K562 (cell line): Measurements from ENCODE around the gene LIMS2. TPM values are rescaled to one million over a fixed set of nuclear protein-coding genes. Genes with fewer than 3 reads are reported as not detected.
A peak's percentile ranks its signal among the peaks of the same experiment; 100 is the strongest.

Experiments used
- ATAC-seq: fragments of 200-7000 bp; cut with Tn5 transposase; 3 replicates; pipeline ENCODE4 v1.9.1; 2020; ENCODE audit warnings: moderate library complexity
- BruUV-seq: library from RNA; stranded (reverse); fragments of 400-500 nt; replicated peaks from 2 replicates; lab custom pipeline; 2021; lab: Mats Ljungman, UMichigan
- CTCF ChIA-PET: fragments of 300-600 bp; formaldehyde crosslinking; extraction: SDS; loops from one replicate; lab custom pipeline; 2021; ENCODE audit warnings: low intra/inter-chr PET ratio; lab: Yijun Ruan, JAX
- POLR2A ChIA-PET: fragments of 300-600, 350-650 bp; sonication (Branson Sonifier 250); formaldehyde crosslinking; extraction: SDS; loops from one replicate; lab custom pipeline; 2021; ENCODE audit warnings: antibody characterized with exemption, inconsistent platforms; lab: Yijun Ruan, JAX
- DNase-seq, 4 experiments: peaks; one replicate each; pipeline versions ENCODE4 v3.0.0 to v3.0.0-alpha.2; 2011 to 2018; ENCODE audit warnings: low spot score in 3 of 4, mixed read lengths in 3 of 4; ENCODE audit errors: extremely low read depth in 1 of 4
- FAIRE-seq: peaks from 2 replicates; lab custom pipeline; 2011; peaks lifted over from hg19 to GRCh38; lab: Jason Lieb, UNC
- H2AFZ ChIP-seq: 2 replicates; pipeline ENCODE4 v1.6.0; 2011; ENCODE audit warnings: low read depth, low read length, control low read depth, inconsistent platforms
- H3K27ac ChIP-seq: fragments of 200-600 bp; 3 replicates; pipeline ENCODE4 v1.8.0; 2011; ENCODE audit warnings: low read depth, mild to moderate bottlenecking, control low read depth, inconsistent platforms, low read length, moderate library complexity, mixed read lengths; ENCODE audit errors: extremely low read depth
- H3K27me3 ChIP-seq, 2 experiments: fragments of 300-600 bp in 1 of 2; 2 replicates in 1 of 2; 3 replicates in 1 of 2; pipeline versions ENCODE4 v1.6.0 to v1.8.0; 2011; ENCODE audit warnings: inconsistent platforms in 2 of 2, low read length in 2 of 2, mild to moderate bottlenecking in 1 of 2, mixed read lengths in 1 of 2, moderate library complexity in 1 of 2; ENCODE audit not compliant: control insufficient read depth in 2 of 2, insufficient read depth in 2 of 2
- H3K36me3 ChIP-seq: fragments of 300-600 bp; 3 replicates; pipeline ENCODE4 v1.8.0; 2011; ENCODE audit warnings: mild to moderate bottlenecking, low read length, inconsistent platforms; ENCODE audit not compliant: control insufficient read depth, insufficient read depth
- H3K4me1 ChIP-seq, 2 experiments: fragments of 200-600 bp in 1 of 2; replicated peaks in 1 of 2; 2 replicates in 1 of 2; 3 replicates in 1 of 2; pipeline versions ENCODE4 v1.5.1 to v1.8.0; 2011; ENCODE audit warnings: inconsistent platforms in 2 of 2, low read length in 2 of 2, mild to moderate bottlenecking in 1 of 2, mixed read lengths in 1 of 2, moderate library complexity in 1 of 2; ENCODE audit not compliant: control insufficient read depth in 2 of 2, insufficient read depth in 2 of 2
- H3K4me2 ChIP-seq: 2 replicates; pipeline ENCODE4 v1.6.1; 2011; ENCODE audit warnings: low read length, control low read depth, inconsistent platforms, mixed read lengths; ENCODE audit not compliant: insufficient read depth
- H3K4me3 ChIP-seq: fragments of 200-600 bp; sonication (generic), shearing (Covaris generic); 2 replicates; pipeline ENCODE4 v1.5.1; 2016; ENCODE audit warnings: control low read depth, inconsistent platforms
- H3K79me2 ChIP-seq: fragments of 200-600 bp; 3 replicates; pipeline ENCODE4 v1.8.0; 2011; ENCODE audit warnings: low read length, inconsistent platforms; ENCODE audit not compliant: control insufficient read depth, insufficient read depth
- H3K9ac ChIP-seq, 2 experiments: 2 replicates each; pipeline versions ENCODE4 v1.6.0 to v1.6.1; 2011; ENCODE audit warnings: low read depth in 2 of 2, low read length in 2 of 2, control low read depth in 1 of 2, inconsistent platforms in 1 of 2, mild to moderate bottlenecking in 1 of 2, mixed read lengths in 1 of 2; ENCODE audit not compliant: insufficient read depth in 1 of 2
- H3K9me1 ChIP-seq: one replicate; pipeline ENCODE4 v1.6.0; 2011; ENCODE audit warnings: inconsistent platforms, mild to moderate bottlenecking, low read length, moderate library complexity; ENCODE audit not compliant: control insufficient read depth, insufficient read depth
- H3K9me3 ChIP-seq: replicated peaks from 2 replicates; pipeline ENCODE4 v1.5.1; 2011; ENCODE audit warnings: low read depth, low read length, inconsistent platforms; ENCODE audit not compliant: control insufficient read depth, insufficient read depth
- H4K20me1 ChIP-seq: replicated peaks from 2 replicates; pipeline ENCODE4 v1.6.1; 2011; ENCODE audit warnings: low read length, inconsistent platforms, mixed read lengths; ENCODE audit not compliant: control insufficient read depth, insufficient read depth
- DIDO1 ChIP-seq: fragments of 450-650 bp; IDR thresholded peaks from 2 replicates; pipeline ENCODE4 v1.6.1; 2016; ENCODE audit warnings: low read depth, missing biosample characterization, missing genetic modification characterization
- HNRNPUL1 ChIP-seq: fragments of 200-400 bp; formaldehyde crosslinking; IDR thresholded peaks from 2 replicates; pipeline ENCODE4 v1.6.1; 2017; ENCODE audit warnings: low read length
- MGA ChIP-seq: fragments of 450-650 bp; IDR thresholded peaks from 2 replicates; pipeline ENCODE4 v1.6.1; 2016; ENCODE audit warnings: mild to moderate bottlenecking, moderate library complexity
- SETDB1 ChIP-seq: IDR thresholded peaks from one replicate; pipeline ENCODE4 v1.6.1; 2012; ENCODE audit warnings: low read length, control low read depth, inconsistent platforms
- ZBTB8A ChIP-seq: fragments of 450-650 bp; IDR thresholded peaks from 2 replicates; pipeline ENCODE4 v1.6.1; 2018; ENCODE audit warnings: mild to moderate bottlenecking, moderate library complexity; ENCODE audit not compliant: partially characterized antibody
- ZNF583 ChIP-seq: fragments of 250-450 bp; sonication (Bioruptor Pico); IDR thresholded peaks from 2 replicates; pipeline ENCODE4 v1.4.0; 2020
- ZNF584 ChIP-seq: fragments of 200-800 bp; sonication (Bioruptor generic); IDR thresholded peaks from 2 replicates; pipeline ENCODE4 v1.6.1; 2016; ENCODE audit warnings: low read depth, mild to moderate bottlenecking, missing genetic modification characterization, missing compliant biosample characterization
- WGBS: fragments of 100-300 bp; shearing (Covaris generic); methylation state at CpG from one replicate; pipeline ENCODE4 v1.1.6; 2016; ENCODE audit warnings: low coverage, mixed read lengths; ENCODE audit not compliant: insufficient coverage; ENCODE audit errors: missing lambda C conversion rate; 5-methylcytosine and 5-hydroxymethylcytosine counted together
- in situ Hi-C: fragments of 300-500 bp; cut with MboI; formaldehyde crosslinking; loops from 4 replicates; pipeline ENCODE4 v1.15.0; 2018; ENCODE audit warnings: inconsistent platforms, mixed read lengths
- intact Hi-C: fragments of 100-400 bp; cut with micrococcal nuclease; formaldehyde crosslinking; loops from 2 replicates; pipeline ENCODE4 v1.14.2; 2022
- polyA plus RNA-seq, 8 experiments: library from polyadenylated mRNA; depleted of rRNA in 4 of 8; stranded (reverse) in 5 of 8; unstranded in 3 of 8; fragments of >200 nt; fragmentation: Nextera tagmentation in 2 of 8; fragmentation: Illumina TruSeq in 1 of 8; extraction: Ambion mirVana in 2 of 8; extraction: Trizol in 1 of 8; gene quantifications; 2 replicates each; pipeline versions ENCODE4 v1.2.1 to v1.2.3, GENCODE V29; 2011 to 2014; ENCODE audit warnings: inconsistent platforms in 1 of 8, missing spikeins in 1 of 8
- total RNA-seq, 7 experiments: library from RNA; depleted of rRNA in 6 of 7; stranded (reverse); fragments of >200 nt in 6 of 7; fragmentation: Illumina TruSeq in 2 of 7; extraction: Trizol in 2 of 7; gene quantifications; 2 replicates each; pipeline versions ENCODE4 v1.2.1 to v1.2.3, GENCODE V29; 2011 to 2021; ENCODE audit warnings: low replicate concordance in 1 of 7

Gene LIMS2
- total and polyA plus RNA-seq, 9 of the 15 experiments (the other 6 are each of a cell fraction or from before 2014, with no cell fraction given): 0.04 to 0.22 TPM; not detected in 7

DNA sequence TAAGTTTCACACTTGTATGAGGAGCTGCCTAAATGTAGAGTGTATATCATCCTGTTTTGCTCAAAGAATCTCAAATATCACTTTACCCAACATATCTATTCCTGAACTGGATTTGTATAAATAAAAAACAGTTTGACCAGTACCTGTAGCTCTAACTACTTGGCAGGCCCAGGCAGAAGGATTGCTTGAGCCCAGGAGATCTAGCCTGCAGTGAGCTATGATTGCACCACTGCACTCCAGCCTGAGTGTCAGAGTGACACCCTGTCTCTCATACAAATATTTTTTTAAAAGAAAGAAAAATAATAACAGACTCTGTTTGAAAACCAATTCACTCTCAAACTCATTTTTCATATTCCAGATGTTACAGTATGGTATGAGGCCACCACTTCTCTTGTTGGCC lies 7.7 kb upstream of the LIMS2 start (continued):
- no peak for TF ChIP-seq DIDO1 (tag)
- no peak for TF ChIP-seq ZNF583
- no peak for TF ChIP-seq ZBTB8A
- TF ChIP-seq ZNF584 (CRISPR knock-in tag): no peak
- no peak for TF ChIP-seq HNRNPUL1
- TF ChIP-seq SETDB1: no peak

- peaks cover 6% of the 10 kb centered on the region; the same call in 1 of the 2 replicates for H4K20me1 ChIP-seq
- ChIA-PET POLR2A (interaction anchor here (0.6 to 1.0 kb wide), 2 partner anchors 32 to 40 kb away, joined by 3 to 4 read pairs; no protein-coding TSS in a partner anchor), CTCF (no interaction called here)
- peaks cover 31 to 58% of the 10 kb centered on the region in 2 experiments for H3K27me3 ChIP-seq
- no peak for FAIRE-seq
- WGBS: 12% methylated on average over 5 of the region's 6 CpGs
- in situ Hi-C loops (no loop called here), intact Hi-C loops (no loop called here)
- H3K4me2 ChIP-seq: no peak overlapping the region
- H3K9me1 ChIP-seq: no peaks in the 10 kb centered on the region
- H3K79me2 ChIP-seq: no peaks in the 10 kb centered on the region
- H3K4me3 ChIP-seq: no peak overlapping the region
- H3K36me3 ChIP-seq: no peaks in the 10 kb centered on the region
- no peak overlapping the region for H3K9ac ChIP-seq
- peaks cover 0 to 11% of the 10 kb centered on the region in 2 experiments; a peak in 3 of 5 replicates for H3K4me1 ChIP-seq
- no peak overlapping the region for H2AFZ ChIP-seq
- no peaks in the 10 kb centered on the region for H3K9me3 ChIP-seq
- peak in 1 of 4 experiments; percentile 2 for DNase-seq
- no peak overlapping the region for H3K27ac ChIP-seq
- ATAC-seq: no peak
- BruUV-seq: no TSS peak
- no peak for TF ChIP-seq MGA
Observed at GRCh38 chr2:127681976-127682857, 6.9 kb upstream of the LIMS2 start.
